ENCODE results near the gene C11orf16. TPM values are rescaled to one million over a fixed set of nuclear protein-coding genes. Genes with fewer than 3 reads are reported as not detected.

The C11orf16 gene
- total and polyA plus RNA-seq, 2 of the 4 experiments (the other 2 are of a cell fraction), result not detected

DNA sequence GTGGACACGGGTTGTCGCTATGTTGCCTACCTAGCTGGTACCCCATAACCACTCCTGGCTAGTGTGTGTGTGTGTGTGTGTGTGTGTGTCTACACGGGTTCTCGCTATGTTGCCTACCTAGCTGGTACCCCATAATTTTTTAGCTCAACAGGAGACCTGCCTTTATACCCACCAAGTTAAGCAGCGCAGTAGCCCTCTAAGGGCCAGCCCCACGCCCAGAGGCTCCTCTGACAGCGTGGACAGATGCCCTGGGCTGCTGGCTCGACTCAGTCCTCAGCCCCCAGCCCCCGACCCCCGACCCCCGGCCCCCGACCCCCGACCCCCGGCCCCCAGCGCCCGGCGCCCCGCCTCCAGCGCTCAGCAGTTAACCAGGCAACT, 22.1 kb downstream of the C11orf16 start:
- Histone ChIP-seq H2BK20ac (ENCODE audit: low read depth, low read length) (no peak overlapping the region), H3K9me1 (ENCODE audit: insufficient read depth, low read length) (peaks cover 6% of the 10 kb centered on the region; the same call in 1 of the 2 replicates), H3K18ac (ENCODE audit: low read depth, low read length) (peak overlapping the region; percentile 87), H3K4me3 (ENCODE audit: insufficient read depth, low read depth, low read length) (peak overlapping the region; percentile 91), H3K27ac (ENCODE audit: insufficient read depth, low read length) (peak overlapping the region; percentile 60), H4K5ac (ENCODE audit: low read depth, low read length) (peak overlapping the region; percentile 97), H3K27me3 (ENCODE audit: control insufficient read depth, insufficient read depth, low read length) (no peaks in the 10 kb centered on the region), H4K91ac (ENCODE audit: insufficient read depth, low read depth, low read length) (peak overlapping the region; percentile 32; the same call in 1 of the 2 replicates), H3K36me3 (ENCODE audit: control insufficient read depth, insufficient read depth, low read length) (no peaks in the 10 kb centered on the region; the same call in 1 of the 2 replicates), H3K23ac (ENCODE audit: low read depth, low read length) (peak overlapping the region; percentile 64; the same call in 1 of the 2 replicates), H3K4me2 (ENCODE audit: low read depth, low read length) (peak overlapping the region; percentile 100), H3K4me1 (ENCODE audit: control insufficient read depth, insufficient read depth, low read length) (peaks cover 11% of the 10 kb centered on the region), H2BK15ac (ENCODE audit: low read depth, low read length) (0 out of 3 replicates have a peak overlapping the region, but pooled peaks have one; percentile 74), H2AK9ac (replicated peaks; ENCODE audit: low read depth, low read length, poor library complexity) (peak overlapping the region; percentile 20), H2BK5ac (ENCODE audit: low read depth, low read length, poor library complexity, severe bottlenecking) (no peak overlapping the region), H3K56ac (ENCODE audit: extremely low read depth, insufficient read depth, low read length) (0 out of 2 replicates have a peak overlapping the region, but pooled peaks have one; percentile 44), H3K9me3 (ENCODE audit: control insufficient read depth, insufficient read depth, low read length) (no peaks in the 10 kb centered on the region), H3K4ac (ENCODE audit: low read depth, low read length) (peak overlapping the region; percentile 87), H2BK120ac (ENCODE audit: low read depth, low read length) (0 out of 2 replicates have a peak overlapping the region, but pooled peaks have one; percentile 18), H2AK5ac (ENCODE audit: low read depth, low read length) (peak overlapping the region; percentile 73), H3K9ac (ENCODE audit: low read depth, low read length) (peak overlapping the region; percentile 67), H4K8ac (ENCODE audit: low read depth in 2 of 2, low read length in 2 of 2) (peak overlapping the region; percentile 87 to 95; a peak in 3 of 4 replicates), H3K14ac (replicated peaks; ENCODE audit: low read depth, low read length) (peak overlapping the region; percentile 85), H2AFZ (replicated peaks; ENCODE audit: low read length, poor library complexity) (peak overlapping the region; percentile 87), H4K20me1 (ENCODE audit: insufficient read depth, low read length) (0 out of 2 replicates have a peak, but pooled peaks cover 3% of the 10 kb centered on the region), H3K79me1 (ENCODE audit: low read depth in 1 of 2, low read length in 2 of 2) (peaks cover 19 to 38% of the 10 kb centered on the region in 2 experiments)
- dilution Hi-C loops (cut with HindIII; ENCODE audit: low sequenced_read_pairs, unreplicated experiment) (no loop called here), in situ Hi-C loops (cut with MboI; ENCODE audit: low sequenced_read_pairs) (loop anchor here (5.0 kb wide), 1 partner anchor 47 kb away; no protein-coding TSS in a partner anchor), intact Hi-C loops (cut with micrococcal nuclease) (loop anchor here (2.0 to 10.0 kb wide), 5 partner anchors 83 to 597 kb away; a partner anchor contains a TSS)
- ChIA-PET CTCF (no interaction called here), POLR2A (ENCODE audit: unreplicated experiment) (interaction anchor here (0.5 kb wide), 1 partner anchor 100 kb away, joined by 3 read pairs; a partner anchor contains a TSS)
- TF ChIP-seq SMC3 (IDR thresholded peaks at IDR 0.05; ENCODE audit: low read depth, low read length), result no peak
- TF ChIP-seq MAFK (IDR thresholded peaks at IDR 0.05; ENCODE audit: low read depth, low read length), result no peak
- TF ChIP-seq BHLHE40 (IDR thresholded peaks at IDR 0.05; ENCODE audit: low read depth, low read length), result no peak
- TF ChIP-seq NFE2L2 (IDR thresholded peaks at IDR 0.05; ENCODE audit: low read depth, low read length), result no peak
- TF ChIP-seq, protein P1, sequence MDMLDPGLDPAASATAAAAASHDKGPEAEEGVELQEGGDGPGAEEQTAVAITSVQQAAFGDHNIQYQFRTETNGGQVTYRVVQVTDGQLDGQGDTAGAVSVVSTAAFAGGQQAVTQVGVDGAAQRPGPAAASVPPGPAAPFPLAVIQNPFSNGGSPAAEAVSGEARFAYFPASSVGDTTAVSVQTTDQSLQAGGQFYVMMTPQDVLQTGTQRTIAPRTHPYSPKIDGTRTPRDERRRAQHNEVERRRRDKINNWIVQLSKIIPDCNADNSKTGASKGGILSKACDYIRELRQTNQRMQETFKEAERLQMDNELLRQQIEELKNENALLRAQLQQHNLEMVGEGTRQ (IDR thresholded peaks at IDR 0.05; ENCODE audit: low read depth, low read length), result no peak
- TF ChIP-seq POLR2A (IDR thresholded peaks at IDR 0.05; ENCODE audit: low read depth, low read length), result no peak
- BruUV-seq (replicated peaks), result no TSS peak
- DNase-seq (no peak), ATAC-seq (ENCODE audit: low read depth) (peak; percentile 13)
- WGBS, 2 experiments (ENCODE audit: extremely low coverage in 2 of 2, insufficient read length in 1 of 2), result no CpG with 5 or more reads among the region's 19 CpGs

All from IMR-90 (cell line).